Activated CD4-positive, alpha-beta T cell treated with anti-CD3 and anti-CD28 coated beads, Interleukin-10, Interleukin-2, amounts not matched to agents 100 ng/mL and 50 ng/mL, durations not matched to agents 16 hours and 8 hours (primary cell): ENCODE measurements around the gene USP34.
A peak's percentile ranks its signal among the peaks of the same experiment; 100 is the strongest.
"Not testable (repeated sequence)": the region's sequence is repeated elsewhere in the genome, so short reads cannot be mapped to it uniquely, and the experiment has no call there.

ENCODE experiments used
- DNase-seq: peaks from one replicate; pipeline ENCODE4 v3.0.0-alpha.2; 2020

USP34 gene

GRCh38 chr2:61420991-61421544 is 49.8 kb downstream of the USP34 start:
- no peak for DNase-seq

- no peak for DNase-seq
Observed at GRCh38 chr2:61419570-61419969, 51.3 kb downstream of the USP34 start.

- DNase-seq: peak; percentile 30
Observed at GRCh38 chr2:61419129-61419528, 51.8 kb downstream of the USP34 start.

- DNase-seq: no peak
Observed at GRCh38 chr2:61416871-61417645, 53.8 kb downstream of the USP34 start.

- DNase-seq: no peak
Observed at GRCh38 chr2:61415265-61415664, 55.6 kb downstream of the USP34 start.

- DNase-seq: no peak
Observed at GRCh38 chr2:61414674-61415073, 56.2 kb downstream of the USP34 start.

- no peak for DNase-seq
Observed at GRCh38 chr2:61411109-61411508, 59.8 kb downstream of the USP34 start.

GRCh38 chr2:61410185-61410584 is 60.7 kb downstream of the USP34 start:
- DNase-seq: no peak

GRCh38 chr2:61405813-61406212 is 65.1 kb downstream of the USP34 start:
- DNase-seq: no peak

GRCh38 chr2:61404438-61404837 is 66.4 kb downstream of the USP34 start:
- no peak for DNase-seq

GRCh38 chr2:61398413-61398812 is 72.5 kb downstream of the USP34 start:
- no peak for DNase-seq

GRCh38 chr2:61396005-61396404 is 74.9 kb downstream of the USP34 start:
- DNase-seq: no peak

GRCh38 chr2:61387588-61387987 is 83.3 kb downstream of the USP34 start:
- DNase-seq: not testable (repeated sequence)

- not testable (repeated sequence) for DNase-seq
Observed at GRCh38 chr2:61380882-61381197, 90.0 kb downstream of the USP34 start.

GRCh38 chr2:61380056-61380881 is 90.6 kb downstream of the USP34 start:
- no peak for DNase-seq

GRCh38 chr2:61379521-61379920 is 91.4 kb downstream of the USP34 start:
- no peak for DNase-seq

GRCh38 chr2:61378281-61378680 is 92.6 kb downstream of the USP34 start:
- DNase-seq: no peak

- no peak for DNase-seq
Observed at GRCh38 chr2:61377046-61377445, 93.8 kb downstream of the USP34 start.

GRCh38 chr2:61376211-61376610 is 94.7 kb downstream of the USP34 start:
- DNase-seq: no peak

GRCh38 chr2:61371027-61371426 is 99.9 kb downstream of the USP34 start:
- DNase-seq: peak; percentile 16

GRCh38 chr2:61368687-61369665 is 101.9 kb downstream of the USP34 start:
- DNase-seq: peak; percentile 47

GRCh38 chr2:61367177-61367576 is 103.7 kb downstream of the USP34 start:
- no peak for DNase-seq

- DNase-seq: peak; percentile 4
Observed at GRCh38 chr2:61363580-61363979, 107.3 kb downstream of the USP34 start.
